Neural crest cell (in vitro differentiated cells): Measurements from ENCODE around the gene LHB. TPM values are rescaled to one million over a fixed set of nuclear protein-coding genes. Genes with fewer than 3 reads are reported as not detected.
A peak's percentile ranks its signal among the peaks of the same experiment; 100 is the strongest.
"Not testable (repeated sequence)": the region's sequence is repeated elsewhere in the genome, so short reads cannot be mapped to it uniquely, and the experiment has no call there.

Experiments used
- DNase-seq: peaks from one replicate; pipeline ENCODE4 v3.0.0; 2021; ENCODE audit warnings: low read depth, mixed read lengths, low spot score
- H3K27ac Mint-ChIP-seq: one replicate; pipeline ENCODE4 v1.8.0; 2021; ENCODE audit warnings: mild to moderate bottlenecking, mixed read lengths; ENCODE audit not compliant: unreplicated experiment
- H3K27me3 Mint-ChIP-seq: 2 replicates; pipeline ENCODE4 v1.8.0; 2021; ENCODE audit warnings: low read depth, mild to moderate bottlenecking, mixed read lengths
- H3K36me3 Mint-ChIP-seq: 2 replicates; pipeline ENCODE4 v1.8.0; 2021; ENCODE audit warnings: low read depth, mild to moderate bottlenecking, mixed read lengths
- H3K4me1 Mint-ChIP-seq: 2 replicates; pipeline ENCODE4 v1.8.0; 2021; ENCODE audit warnings: mixed read lengths
- H3K4me3 Mint-ChIP-seq: one replicate; pipeline ENCODE4 v1.8.0; 2021; ENCODE audit warnings: mild to moderate bottlenecking, mixed read lengths
- H3K9me3 Mint-ChIP-seq: 2 replicates; pipeline ENCODE4 v1.8.0; 2021; ENCODE audit warnings: mixed read lengths
- CTCF ChIP-seq: fragments of 200-600 bp; sonication (generic); conservative IDR thresholded peaks from 2 replicates; pipeline ENCODE4 v1.5.0; 2021; ENCODE audit warnings: antibody characterized with exemption, mild to moderate bottlenecking
- total RNA-seq: library from RNA; stranded (reverse); gene quantifications from 2 replicates; pipeline ENCODE4 v1.2.1, GENCODE V29; 2021

The LHB gene
- total RNA-seq, 1 donor from 2014 or later: not detected

- TF ChIP-seq CTCF: peak; percentile 51
- H3K27ac Mint-ChIP-seq: no peak overlapping the region
- peaks cover 64% of the 10 kb centered on the region for H3K27me3 Mint-ChIP-seq
- H3K36me3 Mint-ChIP-seq: no peaks in the 10 kb centered on the region
- H3K9me3 Mint-ChIP-seq: no peaks in the 10 kb centered on the region
- DNase-seq: peak; percentile 53
- H3K4me1 Mint-ChIP-seq: peaks cover 10% of the 10 kb centered on the region
- peak overlapping the region; percentile 38 for H3K4me3 Mint-ChIP-seq
Measured at GRCh38 chr19:49056101-49056901, 39.4 kb upstream of the LHB start.

GRCh38 chr19:49050376-49051033, 33.6 kb upstream of the LHB start:
- not testable (repeated sequence) for H3K27me3 Mint-ChIP-seq, H3K9me3 Mint-ChIP-seq

DNA sequence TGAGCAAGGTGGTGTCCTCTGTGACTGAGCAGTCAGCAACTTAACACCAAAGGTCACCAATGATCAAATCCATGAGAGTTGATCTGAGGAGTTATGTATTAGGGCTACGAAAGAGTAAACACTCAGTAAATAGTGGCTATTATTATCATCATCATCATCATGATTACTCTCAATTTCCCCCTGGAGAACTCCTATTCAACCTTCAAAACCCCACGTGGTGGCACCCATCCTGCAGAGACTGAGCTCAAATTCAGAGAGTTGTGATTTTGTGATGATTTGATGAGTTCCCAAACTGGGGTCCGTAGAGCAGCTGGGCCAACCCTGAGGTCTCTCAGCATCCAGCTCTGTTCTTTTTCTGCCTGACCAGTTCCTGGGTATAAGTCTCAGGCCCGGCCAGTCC, 32.9 kb upstream of the LHB start:
- not testable (repeated sequence) for H3K9me3 Mint-ChIP-seq, H3K36me3 Mint-ChIP-seq, H3K4me3 Mint-ChIP-seq, H3K27me3 Mint-ChIP-seq, H3K27ac Mint-ChIP-seq, DNase-seq, H3K4me1 Mint-ChIP-seq

More at GRCh38 chr19:49050376-49051033, 33.6 kb upstream of the LHB start:
- H3K27ac Mint-ChIP-seq, H3K36me3 Mint-ChIP-seq, H3K4me3 Mint-ChIP-seq, H3K4me1 Mint-ChIP-seq, DNase-seq: not testable (repeated sequence)

- not testable (repeated sequence) for H3K36me3 Mint-ChIP-seq, H3K4me1 Mint-ChIP-seq, H3K4me3 Mint-ChIP-seq, H3K27me3 Mint-ChIP-seq, DNase-seq, H3K9me3 Mint-ChIP-seq, H3K27ac Mint-ChIP-seq
Measured at GRCh38 chr19:49049011-49049410, 32.1 kb upstream of the LHB start, which contains the start of gene CGB8. Gene CGB8 (minus strand): TSS chr19:49049111. CDS start chr19:49048739, 372 bp downstream.

DNA sequence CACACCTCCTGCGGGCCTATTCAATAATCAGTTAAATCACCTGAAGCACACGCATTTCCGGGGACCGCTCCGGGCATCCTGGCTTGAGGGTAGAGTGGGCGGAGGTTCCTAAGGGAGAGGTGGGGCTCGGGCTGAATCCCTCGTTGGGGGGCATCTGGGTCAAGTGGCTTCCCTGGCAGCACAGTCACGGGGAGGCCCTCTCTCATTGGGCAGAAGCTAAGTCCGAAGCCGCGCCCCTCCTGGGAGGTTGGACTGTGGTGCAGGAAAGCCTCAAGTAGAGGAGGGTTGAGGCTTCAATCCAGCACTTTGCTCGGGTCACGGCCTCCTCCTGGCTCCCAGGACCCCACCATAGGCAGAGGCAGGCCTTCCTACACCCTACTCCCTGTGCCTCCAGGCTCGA, 26.7 kb upstream of the LHB start, which contains the start of gene CGB5:
Gene CGB5, plus strand, starts transcription at position 301 of the 400 bp plus-strand sequence. CDS start 362 bp downstream, outside the sequence.
- not testable (repeated sequence) for H3K36me3 Mint-ChIP-seq, H3K4me1 Mint-ChIP-seq, H3K27me3 Mint-ChIP-seq, H3K4me3 Mint-ChIP-seq, H3K27ac Mint-ChIP-seq, H3K9me3 Mint-ChIP-seq, DNase-seq

- H3K4me3 Mint-ChIP-seq, H3K9me3 Mint-ChIP-seq, H3K4me1 Mint-ChIP-seq, H3K27me3 Mint-ChIP-seq, H3K36me3 Mint-ChIP-seq, DNase-seq, H3K27ac Mint-ChIP-seq: not testable (repeated sequence)
Measured at GRCh38 chr19:49042666-49043065, 25.8 kb upstream of the LHB start.

- H3K9me3 Mint-ChIP-seq: no peaks in the 10 kb centered on the region
- TF ChIP-seq CTCF: no peak
- DNase-seq: no peak
- no peak overlapping the region for H3K27ac Mint-ChIP-seq
- no peaks in the 10 kb centered on the region for H3K36me3 Mint-ChIP-seq
- H3K4me1 Mint-ChIP-seq: no peaks in the 10 kb centered on the region
- H3K4me3 Mint-ChIP-seq: no peak overlapping the region
- no peaks in the 10 kb centered on the region for H3K27me3 Mint-ChIP-seq
Measured at GRCh38 chr19:49042177-49042576, 25.3 kb upstream of the LHB start.

GRCh38 chr19:49039736-49040135, 22.8 kb upstream of the LHB start:
- H3K4me1 Mint-ChIP-seq, H3K36me3 Mint-ChIP-seq, H3K27me3 Mint-ChIP-seq, H3K27ac Mint-ChIP-seq, H3K9me3 Mint-ChIP-seq, DNase-seq, H3K4me3 Mint-ChIP-seq: not testable (repeated sequence)

DNA sequence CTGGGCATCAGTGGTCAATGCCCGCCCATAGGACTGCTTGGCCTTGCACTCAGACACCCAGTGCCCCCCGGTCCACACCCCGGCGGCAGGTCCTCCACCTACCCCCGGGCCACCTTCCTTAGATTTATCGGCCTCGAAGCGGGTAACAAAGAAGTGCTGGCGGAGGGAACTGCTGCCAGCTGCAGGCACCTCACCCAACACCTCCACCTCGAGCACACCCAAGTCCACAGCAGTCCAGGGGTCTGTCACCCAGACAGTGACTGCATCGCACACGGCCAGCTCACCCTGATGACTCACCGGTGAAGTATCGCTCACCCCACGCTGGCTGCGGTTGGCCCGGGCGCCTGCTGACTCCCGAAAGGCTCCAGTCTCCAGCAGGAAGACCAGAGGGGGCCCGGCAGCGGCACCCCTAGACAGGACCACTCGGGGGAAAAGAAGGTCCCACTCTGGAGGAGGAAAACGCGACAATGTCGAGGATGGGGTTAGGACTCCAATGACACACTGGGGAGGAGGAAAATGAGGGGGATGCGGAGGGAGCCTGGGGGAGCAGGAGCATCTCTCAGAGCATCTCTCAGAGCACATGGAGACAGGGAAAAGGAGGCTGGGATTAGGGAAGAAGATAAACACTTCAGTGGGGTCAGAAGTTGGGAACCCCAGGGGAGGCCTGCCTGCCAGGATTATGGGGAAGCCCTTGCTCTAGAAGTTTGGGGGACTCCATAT, 21.8 kb upstream of the LHB start:
- not testable (repeated sequence) for H3K4me1 Mint-ChIP-seq, DNase-seq, H3K36me3 Mint-ChIP-seq, H3K27me3 Mint-ChIP-seq, H3K9me3 Mint-ChIP-seq, H3K27ac Mint-ChIP-seq, H3K4me3 Mint-ChIP-seq

DNA sequence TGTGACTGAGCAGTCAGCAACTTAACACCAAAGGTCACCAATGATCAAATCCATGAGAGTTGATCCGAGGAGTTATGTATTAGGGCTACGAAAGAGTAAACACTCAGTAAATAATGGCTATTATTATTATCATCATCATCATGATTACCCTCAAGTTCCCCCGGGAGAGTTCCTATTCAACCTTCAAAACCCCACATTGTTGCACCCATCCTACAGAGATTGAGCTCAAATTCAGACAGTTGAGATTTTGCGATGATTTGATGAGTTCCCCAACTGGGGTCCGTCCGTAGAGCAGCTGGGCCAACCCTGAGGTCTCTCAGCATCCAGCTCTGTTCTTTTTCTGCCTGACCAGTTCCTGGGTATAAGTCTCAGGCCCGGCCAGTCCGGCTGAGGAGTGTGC, 21.2 kb upstream of the LHB start:
- not testable (repeated sequence) for H3K9me3 Mint-ChIP-seq, H3K27me3 Mint-ChIP-seq, H3K4me1 Mint-ChIP-seq, H3K27ac Mint-ChIP-seq, H3K4me3 Mint-ChIP-seq, H3K36me3 Mint-ChIP-seq, DNase-seq
